GM19351 (cell line): ENCODE measurements around the gene HNF1A.

Experiments
- ATAC-seq: cut with Tn5 transposase; IDR thresholded peaks from one replicate; pipeline ENCODE4 v1.9.1; 2021; ENCODE audit warnings: mild to moderate bottlenecking, moderate library complexity; ENCODE audit not compliant: unreplicated experiment

Gene HNF1A

DNA sequence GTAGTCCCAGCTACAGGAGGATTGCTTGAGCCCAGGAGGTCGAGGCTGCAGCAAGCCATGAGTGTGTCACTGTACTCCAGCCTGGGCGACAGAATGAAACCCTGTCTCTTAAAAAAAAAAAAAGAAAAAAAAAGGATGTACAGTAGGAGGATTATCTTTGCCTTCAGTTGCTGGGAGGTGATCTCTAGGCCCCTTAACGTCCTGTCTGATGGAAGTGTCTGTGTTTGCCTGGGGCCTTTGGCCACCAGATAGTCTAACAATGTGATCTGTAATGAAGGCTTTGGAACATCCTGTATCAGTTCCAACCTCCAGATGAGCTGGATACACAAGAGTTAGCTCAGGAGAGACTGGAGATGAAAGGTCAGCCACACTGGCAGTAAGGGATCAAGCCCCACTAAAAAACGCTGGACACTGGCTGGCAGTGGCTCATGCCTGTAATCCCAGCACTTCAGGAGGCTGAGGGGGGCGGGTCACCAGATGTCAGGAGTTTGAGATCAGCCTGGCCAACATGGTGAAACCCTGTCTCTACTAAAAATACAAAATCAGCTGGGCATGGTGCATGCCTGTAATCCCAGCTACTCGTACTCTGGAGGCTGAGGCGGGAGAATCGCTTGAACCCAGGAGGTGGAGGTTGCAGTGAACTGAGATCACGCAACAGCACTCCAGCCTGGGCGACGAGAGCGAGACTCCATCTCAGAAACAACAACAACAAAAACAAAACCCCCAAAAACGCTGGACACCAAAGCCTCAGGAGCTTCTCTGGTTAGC, 19.0 kb upstream of the HNF1A start:
- no peak for ATAC-seq

- ATAC-seq: no peak
Measured at GRCh38 chr12:120960657-120961056, 17.7 kb upstream of the HNF1A start.

DNA sequence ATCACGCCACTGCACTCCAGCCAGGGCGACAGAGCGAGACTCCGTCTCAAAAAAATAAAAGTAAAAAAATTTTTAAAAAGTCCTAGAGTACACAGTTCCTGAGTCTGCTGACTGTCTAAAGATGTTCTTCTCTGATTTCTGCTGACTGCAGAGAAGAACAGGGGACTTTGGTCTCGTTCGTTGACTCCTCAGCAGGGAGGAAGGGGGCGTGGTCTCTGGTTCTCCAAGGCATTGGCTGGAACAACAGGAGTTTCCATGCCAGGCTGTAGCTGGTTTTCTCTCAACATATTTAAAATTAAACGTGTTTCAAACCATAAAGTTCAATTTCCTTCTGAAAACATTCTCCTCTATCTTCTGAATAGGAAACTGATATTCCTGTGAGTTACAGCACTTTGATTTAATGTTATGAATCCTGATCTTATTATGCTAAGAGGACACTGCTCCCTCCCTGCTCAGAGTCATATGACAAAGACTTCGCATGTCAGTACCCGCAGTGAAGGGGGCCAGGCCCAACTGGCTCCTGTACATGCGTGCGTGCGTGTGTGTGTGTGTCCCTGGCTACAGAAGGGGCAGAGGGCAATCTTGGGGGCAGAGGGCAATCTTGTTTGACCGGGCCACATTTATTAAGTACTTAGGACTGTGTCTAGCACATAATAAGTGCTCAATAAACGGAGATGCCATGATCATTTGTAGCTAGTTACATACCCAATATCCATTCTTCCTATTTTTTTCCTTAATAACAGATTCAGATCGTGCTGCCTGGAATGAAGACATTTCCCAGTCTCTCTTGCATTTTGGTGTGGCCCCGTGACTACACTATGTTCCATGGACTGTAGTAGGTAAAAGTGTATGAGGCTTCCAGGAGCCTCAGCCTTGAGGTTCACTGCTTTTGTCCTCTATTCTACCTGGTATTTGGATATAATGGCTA, 16.5 kb upstream of the HNF1A start:
- no peak for ATAC-seq

DNA sequence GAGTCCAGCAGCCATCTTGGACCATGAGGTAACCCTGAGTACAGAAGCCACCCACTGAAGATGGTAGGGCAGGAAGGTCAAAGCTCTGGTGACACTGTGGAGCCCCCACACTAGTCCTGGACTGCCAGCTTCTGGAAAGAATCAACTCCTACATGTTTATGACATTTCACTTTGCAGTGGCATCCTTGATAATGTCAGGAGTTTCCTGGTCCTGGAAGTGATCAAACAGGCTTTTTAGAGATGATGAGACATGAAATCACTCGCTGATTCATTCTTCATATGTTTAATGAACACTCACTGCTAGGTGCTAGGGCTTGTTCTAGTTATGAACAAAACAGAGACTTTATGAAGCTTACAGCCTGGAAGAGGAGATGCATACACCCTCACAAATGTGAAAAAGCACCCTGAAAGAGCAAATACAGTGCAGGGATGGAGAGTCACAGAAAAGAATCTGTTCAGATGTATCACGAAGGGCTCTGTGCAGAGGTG, 15.8 kb upstream of the HNF1A start:
- ATAC-seq: no peak

DNA sequence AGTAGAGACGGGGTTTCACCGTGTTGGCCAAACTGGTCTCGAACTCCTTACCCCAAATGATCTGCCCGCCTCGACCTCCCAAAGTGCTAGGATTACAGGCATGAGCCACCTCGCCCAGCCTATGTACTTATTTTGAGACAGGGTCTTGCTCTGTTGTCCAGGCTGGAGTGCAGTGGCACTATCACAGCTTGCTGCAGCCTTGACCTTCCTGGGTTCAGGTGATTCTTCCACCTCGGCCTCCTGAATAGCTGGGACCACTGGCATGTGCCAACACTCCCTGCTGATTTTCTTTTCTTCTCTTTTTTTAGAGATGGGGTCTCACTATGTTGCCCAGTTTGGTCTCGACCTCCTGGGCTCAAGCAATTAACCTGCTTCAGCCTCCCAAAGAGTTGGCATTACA, 14.0 kb upstream of the HNF1A start:
- ATAC-seq: no peak

- ATAC-seq: no peak
Measured at GRCh38 chr12:120965534-120966091, 12.7 kb upstream of the HNF1A start.

DNA sequence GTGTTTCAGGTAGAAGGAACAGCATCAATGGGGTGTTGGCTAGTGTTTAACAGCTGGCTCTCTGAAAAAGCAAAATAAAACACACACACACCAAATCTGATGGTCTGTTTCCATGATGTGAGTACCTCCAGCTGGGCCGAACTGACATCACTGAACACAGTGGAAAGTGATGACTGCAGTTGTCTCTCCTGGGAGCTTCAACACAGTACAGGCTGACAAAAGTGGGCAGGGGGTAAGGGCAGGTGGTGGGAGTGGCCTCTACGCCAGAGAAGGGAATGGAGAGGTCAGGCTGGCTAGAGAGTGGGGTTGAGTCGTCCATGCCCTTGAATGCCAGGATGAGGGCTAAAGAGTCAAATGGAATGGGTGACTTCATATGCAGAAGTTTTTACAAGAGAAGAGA, 8.0 kb upstream of the HNF1A start:
- ATAC-seq: no peak

DNA sequence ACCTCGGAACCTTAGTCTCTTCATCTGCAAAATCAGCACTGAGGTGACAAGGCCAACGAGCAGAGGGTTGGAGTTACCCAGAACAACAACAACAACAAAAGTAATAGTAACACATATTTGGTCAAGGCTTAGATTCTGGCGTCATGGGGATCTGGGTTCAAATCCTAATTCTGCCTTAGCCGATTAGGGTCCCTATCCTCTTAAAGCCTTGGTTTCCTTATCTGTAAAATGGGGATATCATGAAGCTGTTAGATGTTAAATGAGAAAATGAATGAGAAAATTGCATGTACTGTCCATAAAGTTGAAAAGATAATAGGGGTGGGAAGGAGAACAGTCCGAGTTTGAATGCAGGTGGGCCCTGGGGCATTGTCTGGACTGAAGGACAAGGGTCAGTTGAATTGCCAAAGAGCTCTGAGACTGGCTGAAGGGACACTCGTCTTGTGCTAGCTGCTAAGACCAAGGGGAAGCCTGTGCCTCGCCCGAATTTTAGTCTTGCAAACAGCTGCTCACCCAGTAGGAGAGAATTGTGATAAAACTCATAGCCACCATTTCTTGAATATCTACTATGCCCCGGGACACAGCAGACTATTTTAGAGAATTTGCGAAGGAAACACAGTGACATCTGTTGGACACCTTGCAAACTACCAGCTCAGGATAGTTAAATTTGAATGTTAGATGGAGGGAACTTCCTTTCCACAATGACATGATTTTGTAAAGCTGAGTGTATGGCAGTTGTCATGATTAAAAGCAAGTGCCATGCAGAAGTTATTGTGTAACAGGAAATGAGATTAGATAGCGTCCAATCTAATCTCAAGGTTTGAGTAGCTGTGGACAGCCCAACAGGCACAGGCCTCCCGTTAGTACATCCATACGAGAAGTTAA, 6.8 kb upstream of the HNF1A start:
- no peak for ATAC-seq

GRCh38 chr12:120972870-120973543, 5.3 kb upstream of the HNF1A start:
- ATAC-seq: no peak

DNA sequence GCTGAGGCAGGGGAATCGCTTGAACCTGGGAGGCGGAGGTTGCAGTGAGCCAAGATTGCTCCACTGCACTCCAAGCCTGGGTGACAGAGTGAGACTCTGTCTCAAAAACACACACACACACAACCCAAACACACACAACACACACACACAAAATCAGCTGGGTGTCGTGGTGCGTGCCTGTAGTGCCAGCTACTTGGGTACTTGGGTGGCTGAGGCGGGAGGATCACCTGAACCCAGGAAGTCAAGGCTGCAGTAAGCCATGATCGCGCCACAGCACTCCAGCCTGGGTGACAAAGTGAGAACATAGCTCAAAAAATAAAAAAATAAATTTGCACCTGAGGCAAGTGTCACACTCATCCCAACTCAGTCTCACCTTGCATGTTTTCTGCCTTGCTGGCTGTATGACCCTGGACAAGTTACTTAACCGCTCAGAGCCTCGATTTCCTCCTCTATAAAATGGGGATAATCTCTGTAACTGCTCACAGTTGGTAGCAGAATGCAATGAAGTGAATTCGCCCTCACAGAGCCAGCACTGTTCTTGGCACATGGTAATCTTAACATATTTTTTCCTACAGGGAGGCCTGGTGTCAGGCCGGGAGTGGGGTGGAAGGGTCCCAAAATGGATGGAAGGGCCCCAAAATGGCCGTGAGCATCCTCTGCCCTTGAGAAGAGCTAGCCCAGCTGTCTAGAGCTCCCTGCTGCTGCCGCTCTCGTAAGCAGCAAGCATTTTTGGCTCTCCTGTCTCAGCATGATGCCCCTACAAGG, 630 bp upstream of the HNF1A start:
- ATAC-seq: no peak

GRCh38 chr12:120979220-120979861, 998 bp downstream of the HNF1A start:
- no peak for ATAC-seq

GRCh38 chr12:120979862-120980696, 1.7 kb downstream of the HNF1A start:
- ATAC-seq: no peak

- no peak for ATAC-seq
Measured at GRCh38 chr12:120980800-120981368, 2.5 kb downstream of the HNF1A start.

- ATAC-seq: no peak
Measured at GRCh38 chr12:120981407-120981941, 3.1 kb downstream of the HNF1A start.

- ATAC-seq: no peak
Measured at GRCh38 chr12:120982659-120983058, 4.3 kb downstream of the HNF1A start.

GRCh38 chr12:120983759-120984158, 5.4 kb downstream of the HNF1A start:
- ATAC-seq: no peak

GRCh38 chr12:120984351-120984898, 6.1 kb downstream of the HNF1A start:
- no peak for ATAC-seq
